ENCODE data around the gene FRMD5. TPM values are rescaled to one million over a fixed set of nuclear protein-coding genes. Genes with fewer than 3 reads are reported as not detected.
A peak's percentile ranks its signal among the peaks of the same experiment; 100 is the strongest.

Gene FRMD5
- total RNA-seq, 1 experiment from 2014 or later, result 27.2 TPM

- no peak for TF ChIP-seq YY1 (IDR thresholded peaks at IDR 0.05; ENCODE audit: extremely low read depth, insufficient replicate concordance, low read depth, low read length)
- TF ChIP-seq EZH2 (IDR thresholded peaks at IDR 0.05), result no peak
- no peak for TF ChIP-seq POLR2A (IDR thresholded peaks at IDR 0.05; ENCODE audit: borderline replicate concordance, extremely low read depth, insufficient read depth, insufficient read length)
- no peak for TF ChIP-seq ZNF274 (IDR thresholded peaks at IDR 0.05; ENCODE audit: low read depth, low read length)
Observed at GRCh38 chr15:43928152-43928551, 266.9 kb downstream of the FRMD5 start (continued).

DNA sequence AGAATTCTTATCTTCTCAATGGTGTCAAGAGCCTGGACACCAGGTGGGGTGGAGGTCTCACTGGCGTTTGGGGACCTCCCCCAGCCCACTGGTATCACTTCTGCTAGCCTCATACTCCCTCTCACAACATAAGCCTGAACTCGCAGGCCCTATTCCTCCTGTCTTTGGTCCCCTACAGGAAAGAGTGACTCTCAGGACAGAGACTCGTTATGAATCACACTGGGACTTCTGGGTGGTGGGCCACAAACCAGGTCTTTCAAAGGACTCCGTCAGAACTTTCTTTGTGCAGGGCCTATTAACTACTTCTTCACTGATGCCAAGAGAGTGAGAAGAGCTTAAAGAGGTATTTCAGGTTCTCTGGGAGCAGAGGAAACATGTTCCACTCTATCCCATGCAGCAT lies 267.9 kb downstream of the FRMD5 start:
- DNase-seq (ENCODE audit: low read depth, low spot score), result no peak
- H3K4me2 ChIP-seq (ENCODE audit: low read length), result no peak overlapping the region
- intact Hi-C loops (cut with micrococcal nuclease), result no loop called here
- no peak for TF ChIP-seq ZBTB33 (IDR thresholded peaks at IDR 0.05; ENCODE audit: extremely low read depth, insufficient replicate concordance, low read length)
- no peak for TF ChIP-seq SP1 (IDR thresholded peaks at IDR 0.05; ENCODE audit: low read depth)
- peak; percentile 52; the same call in 1 of the 2 replicates for TF ChIP-seq FOSL1 (IDR thresholded peaks at IDR 0.05; ENCODE audit: low read depth)
- TF ChIP-seq CBX3 (IDR thresholded peaks at IDR 0.05; ENCODE audit: low read depth), result no peak
- no peak for TF ChIP-seq EZH2phosphoT487 (IDR thresholded peaks at IDR 0.05; ENCODE audit: borderline replicate concordance)
- TF ChIP-seq EGR1 (IDR thresholded peaks at IDR 0.05; ENCODE audit: low read depth), result no peak
- H3K27ac ChIP-seq (ENCODE audit: low read depth, low read length), result no peak overlapping the region
- ChIA-PET CTCF (no interaction called here), POLR2A (no interaction called here), RAD21 (ENCODE audit: low non-redundant PET in 1 of 2, low total read pairs in 2 of 2, uncharacterized antibody in 2 of 2, unreplicated experiment in 2 of 2) (no interaction called here)
- no peaks in the 10 kb centered on the region for H3K27me3 ChIP-seq (ENCODE audit: insufficient read depth, low read length)
- no TSS peak for BruUV-seq (replicated peaks)
- 0 out of 2 replicates have a peak, but pooled peaks cover 5% of the 10 kb centered on the region for H3K79me2 ChIP-seq (ENCODE audit: insufficient read depth, low read length)
- H3K4me1 ChIP-seq (ENCODE audit: control insufficient read depth in 1 of 2, insufficient read depth in 2 of 2, low read length in 2 of 2), result peaks cover 8 to 30% of the 10 kb centered on the region in 2 experiments
- no peaks in the 10 kb centered on the region; the same call in none of the 2 replicates for H4K20me1 ChIP-seq (ENCODE audit: insufficient read depth)
- no peak overlapping the region for H3K4me3 ChIP-seq (replicated peaks in 1 of 2; ENCODE audit: low read depth in 1 of 2, low read length in 2 of 2)
- H3K9ac ChIP-seq (ENCODE audit: low read length), result no peak overlapping the region
- no peaks in the 10 kb centered on the region for H3K9me3 ChIP-seq (ENCODE audit: control insufficient read depth in 1 of 2, insufficient read depth in 1 of 2, low read depth in 1 of 2, low read length in 2 of 2)
- H3K36me3 ChIP-seq (ENCODE audit: control insufficient read depth in 1 of 2, insufficient read depth in 2 of 2, low read length in 2 of 2), result peaks cover 0 to 13% of the 10 kb centered on the region in 2 experiments; a peak in 1 of 4 replicates
- no peak for ATAC-seq
- H2AFZ ChIP-seq (ENCODE audit: low read depth, low read length, poor library complexity, severe bottlenecking), result no peak overlapping the region
- no peaks in the 10 kb centered on the region for H3K9me2 ChIP-seq (ENCODE audit: insufficient read depth)
